K562 (cell line): ENCODE results near the gene TXNIP.

Experiments used
- CTCF ChIP-seq, 3 experiments: IDR thresholded peaks in 2 of 3; conservative IDR thresholded peaks in 1 of 3; 2 replicates each; pipeline ENCODE4 v1.5.1; 2011 to 2012; ENCODE audit warnings: low read length in 3 of 3, mild to moderate bottlenecking in 3 of 3, control low read depth in 2 of 3, improper control_type of control experiment in 1 of 3, inconsistent platforms in 1 of 3, low read depth in 1 of 3, mixed read lengths in 1 of 3, moderate library complexity in 1 of 3; ENCODE audit not compliant: insufficient read depth in 2 of 3
- FOXP1 ChIP-seq: sonication (generic); formaldehyde crosslinking; IDR thresholded peaks from 2 replicates; pipeline ENCODE4 v1.8.0; 2022; ENCODE audit warnings: mild to moderate bottlenecking, missing genetic modification reagents
- JUNB ChIP-seq: fragments of 450-650 bp; formaldehyde crosslinking; conservative IDR thresholded peaks from 2 replicates; pipeline ENCODE4 v1.4.0; 2020; ENCODE audit warnings: mild to moderate bottlenecking
- MXD1 ChIP-seq: fragments of 250-450 bp; sonication (Bioruptor Pico); IDR thresholded peaks from 2 replicates; pipeline ENCODE4 v1.8.0; 2021; ENCODE audit warnings: borderline replicate concordance, mild to moderate bottlenecking, moderate library complexity; ENCODE audit not compliant: poor library complexity, severe bottlenecking
- POLR2A ChIP-seq: fragments of 450-650 bp; conservative IDR thresholded peaks from 2 replicates; pipeline ENCODE4 v1.6.1; 2016
- SMAD1 ChIP-seq: fragments of 150-350 bp; IDR thresholded peaks from 2 replicates; pipeline ENCODE4 v1.6.1; 2014; ENCODE audit warnings: low read length, low read depth; ENCODE audit not compliant: partially characterized antibody
- THAP12 ChIP-seq: fragments of 250-450 bp; sonication (Bioruptor Pico); IDR thresholded peaks from 2 replicates; pipeline ENCODE4 v1.9.0; 2021; ENCODE audit warnings: mild to moderate bottlenecking, inconsistent platforms
- ZNF184 ChIP-seq: sonication (generic); formaldehyde crosslinking; IDR thresholded peaks from 2 replicates; pipeline ENCODE4 v1.5.0; 2020; ENCODE audit warnings: missing genetic modification reagents
- ZNF239 ChIP-seq: fragments of 250-450 bp; sonication (Bioruptor Pico); IDR thresholded peaks from 2 replicates; pipeline ENCODE4 v1.4.0; 2020; ENCODE audit warnings: mild to moderate bottlenecking
- ZNF589 ChIP-seq: fragments of 200-800 bp; sonication (Bioruptor generic); IDR thresholded peaks from 2 replicates; pipeline ENCODE4 v1.6.1; 2016; ENCODE audit warnings: low read depth, missing genetic modification characterization, missing compliant biosample characterization
- ZZZ3 ChIP-seq: fragments of 450-650 bp; IDR thresholded peaks from 2 replicates; pipeline ENCODE4 v1.6.1; 2016; ENCODE audit warnings: antibody characterized with exemption, mild to moderate bottlenecking, moderate library complexity

- TF ChIP-seq POLR2A (no peak), ZZZ3 (no peak), ZNF589 (CRISPR knock-in tag) (no peak), ZNF239 (no peak), FOXP1 (CRISPR knock-in tag) (no peak), MXD1 (CRISPR knock-in tag) (no peak), CTCF (IDR thresholded peaks at IDR 0.05 in 2 of 3, conservative IDR thresholded peaks at IDR 0.05 in 1 of 3; ENCODE audit: insufficient read depth in 2 of 3, low read depth in 1 of 3, low read length in 3 of 3) (no peak), JUNB (CRISPR knock-in tag) (no peak), THAP12 (no peak), SMAD1 (no peak), ZNF184 (CRISPR knock-in tag) (no peak)
Measured at GRCh38 chr1:145999321-146000024, 3.1 kb upstream of the TXNIP start.
